ENCODE data around the gene OBSCN. TPM values are rescaled to one million over a fixed set of nuclear protein-coding genes. Genes with fewer than 3 reads are reported as not detected.

The OBSCN gene
- total and polyA plus RNA-seq, 2 of the 13 experiments (the other 11 are each of a cell fraction or from before 2014, with no cell fraction given): 0.20 TPM

GRCh38 chr1:228287541-228288425, 79.9 kb downstream of the OBSCN start (continued):
- no peak for TF ChIP-seq ZNF12 (CRISPR knock-in tag; IDR thresholded peaks at IDR 0.05)
- TF ChIP-seq CBX2 (IDR thresholded peaks at IDR 0.05; ENCODE audit: low read depth, low read length): no peak
- TF ChIP-seq CBX2 (CRISPR knock-in tag; IDR thresholded peaks at IDR 0.05; ENCODE audit: low read depth): no peak

- POLR2A ChIA-PET: no interaction called here
These were observed 80.8 kb downstream of the OBSCN start for GRCh38 chr1:228288536-228289238.

More at GRCh38 chr1:228288536-228289238, 80.8 kb downstream of the OBSCN start:
- Histone ChIP-seq H3K4me2 (ENCODE audit: low read depth, low read length) (no peak overlapping the region), H4K20me1 (ENCODE audit: insufficient read depth, low read length) (no peaks in the 10 kb centered on the region), H3K27ac (ENCODE audit: extremely low read length, insufficient read depth, low read length) (no peak overlapping the region), H2AFZ (ENCODE audit: low read length) (no peak overlapping the region), H3K4me1 (ENCODE audit: insufficient read depth, low read length) (no peaks in the 10 kb centered on the region), H3K27me3 (ENCODE audit: control insufficient read depth in 1 of 2, insufficient read depth in 2 of 2, low read length in 2 of 2) (peaks cover 7 to 66% of the 10 kb centered on the region in 2 experiments), H3K9me3 (ENCODE audit: low read length) (no peaks in the 10 kb centered on the region), H3K36me3 (replicated peaks in 1 of 2; ENCODE audit: control insufficient read depth in 1 of 2, insufficient read depth in 2 of 2, low read length in 2 of 2) (no peaks in the 10 kb centered on the region), H3K9ac (ENCODE audit: insufficient read depth, low read depth, low read length) (no peak overlapping the region), H3K79me2 (ENCODE audit: insufficient read depth, low read length) (no peaks in the 10 kb centered on the region), H3K4me3 (replicated peaks in 1 of 3; ENCODE audit: insufficient read depth in 1 of 3, low read depth in 2 of 3, low read length in 3 of 3) (no peak overlapping the region)
- 3% methylated on average over 11 of the region's 18 CpGs for WGBS (ENCODE audit: low lambda C conversion rate)
- in situ Hi-C loops (cut with HindIII; ENCODE audit: extremely low pct_ligation_motif_present, low pct_unique_long_range_greater_than_20kb) (no loop called here), intact Hi-C loops (cut with micrococcal nuclease; ENCODE audit: unreplicated experiment) (no loop called here)
- DNase-seq (ENCODE audit: low spot score) (no peak), ATAC-seq (no peak), FAIRE-seq (no peak)
- CTCF ChIA-PET (ENCODE audit: low intra/inter-chr PET ratio, low total read pairs): no interaction called here
- no TSS peak for BruUV-seq (replicated peaks)
- TF ChIP-seq HOXD1 (CRISPR knock-in tag; IDR thresholded peaks at IDR 0.05) (no peak), ZNF260 (CRISPR knock-in tag; IDR thresholded peaks at IDR 0.05; ENCODE audit: borderline replicate concordance, low read depth) (no peak), BRF2 (CRISPR knock-in tag; IDR thresholded peaks at IDR 0.05) (no peak), GPN1 (CRISPR knock-in tag; IDR thresholded peaks at IDR 0.05; ENCODE audit: borderline replicate concordance) (no peak), PRMT3 (CRISPR knock-in tag; IDR thresholded peaks at IDR 0.05; ENCODE audit: borderline replicate concordance, low read depth) (no peak), ZNF235 (CRISPR knock-in tag; IDR thresholded peaks at IDR 0.05; ENCODE audit: borderline replicate concordance) (no peak)
